Left lobe of liver (tissue), 2 donors: ENCODE measurements around the gene SERPINB1. TPM values are rescaled to one million over a fixed set of nuclear protein-coding genes. Genes with fewer than 3 reads are reported as not detected.
A peak's percentile ranks its signal among the peaks of the same experiment; 100 is the strongest.
"Not testable (repeated sequence)": the region's sequence is repeated elsewhere in the genome, so short reads cannot be mapped to it uniquely, and the experiment has no call there.

Experiments used
- ATAC-seq: fragments of 200-7000 bp; cut with Tn5 transposase; one replicate; pipeline ENCODE4 v1.9.1; 2020; ENCODE audit warnings: mild to moderate bottlenecking, moderate library complexity
- DNase-seq: peaks from one replicate; pipeline ENCODE4 v3.0.0-alpha.2; 2020; ENCODE audit warnings: low spot score
- total RNA-seq: library from RNA; stranded (reverse); gene quantifications from one replicate; pipeline ENCODE4 v1.2.1, GENCODE V29; 2021
- donor health status: DM: no; HTN: no; CAD: no; lungs with moderate emphysema.
- donor health status: DM: no; HTN: yes; CAD: no.

Gene SERPINB1
- total RNA-seq, 1 donor from 2014 or later, result 9.5 TPM

GRCh38 chr6:2866171-2866846 is 24.6 kb upstream of the SERPINB1 start:
- DNase-seq (no peak), ATAC-seq (no peak)

GRCh38 chr6:2865694-2866151 is 24.1 kb upstream of the SERPINB1 start:
- DNase-seq (no peak), ATAC-seq (no peak)

GRCh38 chr6:2865270-2865669 is 23.6 kb upstream of the SERPINB1 start:
- DNase-seq (no peak), ATAC-seq (no peak)

GRCh38 chr6:2863901-2864300 is 22.2 kb upstream of the SERPINB1 start:
- ATAC-seq (no peak), DNase-seq (no peak)

- ATAC-seq, result no peak
Measured at GRCh38 chr6:2862712-2863181, 21.1 kb upstream of the SERPINB1 start.

GRCh38 chr6:2861822-2862164 is 20.1 kb upstream of the SERPINB1 start:
- DNase-seq, result no peak

More at GRCh38 chr6:2862712-2863181, 21.1 kb upstream of the SERPINB1 start:
- DNase-seq, result no peak

GRCh38 chr6:2861060-2861821 is 19.6 kb upstream of the SERPINB1 start:
- DNase-seq, result no peak
- no peak for ATAC-seq

More at GRCh38 chr6:2861822-2862164, 20.1 kb upstream of the SERPINB1 start:
- ATAC-seq, result no peak

GRCh38 chr6:2860706-2861059 is 19.0 kb upstream of the SERPINB1 start:
- not testable (repeated sequence) for ATAC-seq, DNase-seq

- not testable (repeated sequence) for DNase-seq, ATAC-seq
Measured at GRCh38 chr6:2859798-2860705, 18.4 kb upstream of the SERPINB1 start.

- DNase-seq (no peak), ATAC-seq (no peak)
Measured at GRCh38 chr6:2859185-2859700, 17.6 kb upstream of the SERPINB1 start.

- ATAC-seq (peak; percentile 71), DNase-seq (no peak)
Measured at GRCh38 chr6:2857580-2858337, 16.1 kb upstream of the SERPINB1 start.

- no peak for ATAC-seq
- no peak for DNase-seq
Measured at GRCh38 chr6:2857185-2857579, 15.5 kb upstream of the SERPINB1 start.

- ATAC-seq (no peak), DNase-seq (no peak)
Measured at GRCh38 chr6:2855061-2855519, 13.4 kb upstream of the SERPINB1 start.

GRCh38 chr6:2854396-2854982 is 12.8 kb upstream of the SERPINB1 start:
- no peak for DNase-seq
- peak; percentile 46 for ATAC-seq

- DNase-seq, result no peak
- peak; percentile 58 for ATAC-seq
Measured at GRCh38 chr6:2853769-2854395, 12.2 kb upstream of the SERPINB1 start.

- DNase-seq, result not testable (repeated sequence)
Measured at GRCh38 chr6:2853378-2853768, 11.7 kb upstream of the SERPINB1 start.

GRCh38 chr6:2852921-2853322 is 11.3 kb upstream of the SERPINB1 start:
- no peak for ATAC-seq
- no peak for DNase-seq

More at GRCh38 chr6:2853378-2853768, 11.7 kb upstream of the SERPINB1 start:
- not testable (repeated sequence) for ATAC-seq

GRCh38 chr6:2852514-2852855 is 10.8 kb upstream of the SERPINB1 start:
- ATAC-seq (no peak), DNase-seq (no peak)
